HG02610 (cell line): ENCODE data around the gene KNL1.
"Not testable (repeated sequence)": the region's sequence is repeated elsewhere in the genome, so short reads cannot be mapped to it uniquely, and the experiment has no call there.

Source experiments
- ATAC-seq: cut with Tn5 transposase; IDR thresholded peaks from one replicate; pipeline ENCODE4 v1.9.1; 2021; ENCODE audit warnings: mild to moderate bottlenecking, moderate library complexity; ENCODE audit not compliant: unreplicated experiment

The KNL1 gene

GRCh38 chr15:40578892-40579291, 15.2 kb upstream of the KNL1 start:
- no peak for ATAC-seq

DNA sequence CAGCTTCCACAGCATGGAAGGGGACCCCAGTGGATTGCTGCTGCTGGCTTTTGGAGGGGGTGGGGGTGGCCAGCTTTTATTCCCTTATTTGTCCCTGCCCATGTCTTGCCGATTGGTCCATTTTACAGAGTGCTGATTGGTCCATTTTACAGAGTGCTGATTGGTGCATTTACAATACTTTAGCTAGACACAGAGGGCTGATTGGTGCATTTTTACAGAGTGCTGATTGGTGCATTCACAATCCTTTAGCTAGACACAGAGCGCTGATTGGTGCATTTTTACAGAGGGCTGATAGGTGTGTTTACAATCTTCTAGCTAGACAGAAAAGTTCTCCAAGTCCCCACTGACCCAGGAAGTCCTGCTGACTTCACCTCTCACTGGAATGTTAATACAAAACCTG, 12.3 kb upstream of the KNL1 start:
- not testable (repeated sequence) for ATAC-seq

GRCh38 chr15:40582726-40583246, 11.3 kb upstream of the KNL1 start:
- no peak for ATAC-seq

DNA sequence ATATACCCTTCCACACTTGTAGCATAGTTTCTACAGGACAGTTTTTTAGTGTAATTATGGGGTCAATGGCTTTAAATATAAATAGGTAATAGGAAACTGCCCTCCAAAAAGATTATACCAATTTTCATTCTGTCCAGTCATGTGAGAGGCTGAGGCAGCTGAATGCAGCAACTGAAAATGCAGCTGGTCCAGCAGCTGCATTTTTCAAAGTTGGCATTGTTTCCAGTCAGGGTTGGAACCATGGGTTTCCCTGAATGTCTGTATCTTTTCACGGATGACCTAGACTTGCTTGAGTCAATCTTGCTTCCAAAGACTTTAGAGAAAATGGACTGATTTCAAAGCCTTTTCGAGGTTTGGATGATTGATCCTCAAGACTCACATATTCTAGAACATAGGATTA, 9.9 kb upstream of the KNL1 start:
- ATAC-seq, result no peak

- no peak for ATAC-seq
Measured at GRCh38 chr15:40590667-40591050, 3.4 kb upstream of the KNL1 start.

GRCh38 chr15:40591389-40591788, 2.7 kb upstream of the KNL1 start:
- no peak for ATAC-seq

DNA sequence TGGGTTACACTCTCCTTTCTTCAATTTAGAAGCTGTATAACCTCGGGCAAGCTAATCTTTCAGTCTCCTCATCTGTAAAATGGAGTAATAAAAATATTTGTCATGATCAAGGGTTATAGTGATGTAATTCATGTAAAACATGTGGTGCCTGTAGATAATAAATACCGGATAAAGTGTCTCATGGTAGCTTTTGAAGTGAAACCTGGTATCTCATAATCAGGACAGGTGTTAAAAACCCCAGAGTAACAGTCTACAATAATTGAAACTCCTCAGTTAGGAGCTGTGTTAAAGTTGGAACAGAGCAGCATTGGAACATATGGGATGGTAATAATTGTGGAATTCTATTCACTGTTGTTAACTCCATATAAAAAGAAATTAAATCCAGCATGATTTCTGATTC, 884 bp upstream of the KNL1 start:
- ATAC-seq, result no peak

DNA sequence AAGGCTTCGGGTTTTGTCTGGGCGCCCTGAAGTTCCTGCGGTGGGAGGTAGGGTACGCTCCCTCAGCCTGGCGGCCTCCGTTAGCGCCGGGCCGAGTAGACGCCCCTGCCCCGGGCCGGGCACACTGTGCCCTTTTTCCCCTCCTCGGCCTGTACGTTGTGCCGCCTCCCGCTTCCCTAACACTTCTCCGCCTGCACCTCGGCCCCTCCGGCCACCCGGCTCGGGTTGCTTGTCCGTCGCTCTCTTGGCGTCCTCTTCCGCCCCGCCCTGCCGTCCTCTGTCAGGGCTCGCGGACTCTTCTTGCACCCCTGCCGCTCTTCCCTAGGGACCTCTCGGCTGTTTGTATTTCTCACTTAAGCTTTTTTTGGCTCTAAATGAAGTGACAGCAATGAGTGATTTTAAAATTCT, 384 bp downstream of the KNL1 start:
- ATAC-seq, result peak; percentile 49

DNA sequence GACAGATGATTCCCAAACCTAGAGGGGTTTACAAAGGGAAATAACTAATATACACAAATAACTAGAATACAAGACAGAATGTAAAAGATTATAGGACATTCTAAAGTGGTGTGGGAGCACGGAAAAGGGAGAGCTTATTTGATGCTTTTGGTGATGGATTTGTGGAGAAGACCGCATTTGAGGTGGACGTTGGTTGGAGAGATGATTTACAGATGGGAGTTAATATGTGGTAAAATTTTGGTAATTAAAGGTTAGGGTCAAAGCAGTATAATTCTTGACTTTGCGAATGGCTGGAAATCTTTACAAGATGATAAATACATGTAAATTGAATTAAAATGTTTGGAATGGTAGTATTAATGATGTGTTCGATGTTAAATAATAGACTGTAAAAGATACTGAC, 1.2 kb downstream of the KNL1 start:
- no peak for ATAC-seq

- ATAC-seq, result no peak
Measured at GRCh38 chr15:40595773-40596172, 1.7 kb downstream of the KNL1 start.

DNA sequence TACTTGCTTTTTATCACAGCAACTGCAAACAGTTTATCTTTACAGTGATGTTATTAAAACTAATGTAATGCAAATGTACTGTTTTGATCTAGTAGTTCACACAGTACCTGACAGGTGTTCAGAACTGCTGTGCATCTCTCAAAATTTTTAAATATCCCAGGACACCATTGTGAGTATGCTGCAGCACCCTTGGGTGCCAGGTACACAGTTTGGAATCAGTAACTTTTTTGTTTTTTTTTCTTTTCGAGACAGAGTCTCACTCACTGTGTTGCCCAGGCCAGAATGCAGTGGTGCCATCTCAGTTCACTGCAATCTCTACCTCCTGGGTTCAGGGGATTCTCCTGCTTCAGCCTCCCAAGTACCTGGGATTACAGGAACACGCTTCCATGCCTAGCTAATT, 3.0 kb downstream of the KNL1 start:
- no peak for ATAC-seq

GRCh38 chr15:40598126-40598525, 4.1 kb downstream of the KNL1 start:
- ATAC-seq, result no peak

GRCh38 chr15:40598672-40599071, 4.6 kb downstream of the KNL1 start:
- no peak for ATAC-seq

DNA sequence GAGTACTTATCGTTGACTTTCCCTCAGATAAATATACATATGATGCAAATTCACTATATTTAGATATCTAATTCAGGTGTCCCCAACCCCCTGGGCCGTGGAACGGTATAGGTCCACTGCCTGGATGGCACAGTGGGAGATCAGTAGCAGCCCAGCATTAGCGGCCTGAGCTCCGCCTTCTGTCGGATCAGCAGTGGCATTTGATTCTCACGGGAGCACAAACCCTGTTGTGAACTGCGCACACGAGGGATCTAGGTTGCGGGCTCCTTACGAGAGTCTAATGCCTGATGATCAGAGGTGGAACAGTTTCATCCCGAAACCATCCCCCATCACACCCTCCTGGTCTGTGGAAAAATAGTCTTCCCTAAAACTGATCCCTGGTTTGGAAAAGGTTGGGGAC, 6.9 kb downstream of the KNL1 start:
- no peak for ATAC-seq

DNA sequence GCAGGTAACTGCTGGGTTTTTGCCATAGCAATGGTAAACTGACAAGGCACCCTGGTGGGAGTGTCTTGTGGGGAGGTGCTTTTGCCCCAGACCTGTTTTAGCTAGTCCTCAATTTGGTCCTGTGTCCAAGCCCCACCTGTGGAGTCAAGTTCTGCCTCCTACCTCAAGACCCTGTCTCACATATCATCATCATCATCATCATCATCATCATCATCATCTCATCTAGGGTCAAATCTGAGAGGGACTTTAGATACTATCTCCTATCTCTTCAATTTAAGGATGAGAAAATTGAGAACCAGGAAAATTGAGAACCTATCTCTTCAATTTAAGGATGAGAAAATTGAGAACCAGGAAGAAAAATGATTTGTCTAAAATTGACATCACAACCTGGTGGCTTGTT, 9.9 kb downstream of the KNL1 start:
- ATAC-seq, result no peak

- no peak for ATAC-seq
Measured at GRCh38 chr15:40613080-40613479, 19.0 kb downstream of the KNL1 start.

DNA sequence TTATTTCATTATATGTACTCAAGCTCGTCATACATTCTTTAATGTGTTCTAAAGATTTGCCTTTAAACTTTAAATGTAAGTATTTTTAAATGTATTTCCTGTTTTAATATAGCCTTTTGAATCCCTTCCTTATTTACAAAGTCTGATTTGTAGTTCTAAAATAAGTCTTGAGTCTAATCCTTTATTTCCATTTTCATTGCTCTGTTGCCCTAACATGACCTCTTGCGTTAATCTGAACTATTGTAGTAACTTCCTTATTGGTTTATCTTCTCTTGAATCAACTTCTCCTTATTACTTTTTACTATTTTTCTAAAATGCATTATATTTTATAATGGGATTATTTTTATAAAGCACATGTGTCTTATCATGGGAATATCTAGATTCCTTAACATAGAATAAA, 24.0 kb downstream of the KNL1 start:
- ATAC-seq, result no peak

DNA sequence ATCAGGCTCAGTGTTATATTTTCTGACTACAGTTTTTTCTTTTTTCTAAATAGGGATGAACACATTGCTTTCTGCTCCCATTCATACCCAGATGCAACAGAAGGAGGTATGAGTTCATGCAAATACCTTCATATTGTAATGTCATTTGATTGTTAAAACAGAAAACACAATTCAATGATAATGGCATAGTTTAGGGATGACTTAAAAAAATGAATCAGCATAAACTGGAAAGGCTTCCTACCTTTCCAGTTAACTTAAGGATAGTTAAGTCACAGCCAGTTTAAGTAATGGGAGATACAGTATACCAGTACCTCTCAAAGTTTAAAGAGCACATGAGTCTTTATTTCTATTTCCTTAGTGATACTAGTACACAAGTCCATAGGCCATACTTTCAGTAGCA, 24.9 kb downstream of the KNL1 start:
- no peak for ATAC-seq

DNA sequence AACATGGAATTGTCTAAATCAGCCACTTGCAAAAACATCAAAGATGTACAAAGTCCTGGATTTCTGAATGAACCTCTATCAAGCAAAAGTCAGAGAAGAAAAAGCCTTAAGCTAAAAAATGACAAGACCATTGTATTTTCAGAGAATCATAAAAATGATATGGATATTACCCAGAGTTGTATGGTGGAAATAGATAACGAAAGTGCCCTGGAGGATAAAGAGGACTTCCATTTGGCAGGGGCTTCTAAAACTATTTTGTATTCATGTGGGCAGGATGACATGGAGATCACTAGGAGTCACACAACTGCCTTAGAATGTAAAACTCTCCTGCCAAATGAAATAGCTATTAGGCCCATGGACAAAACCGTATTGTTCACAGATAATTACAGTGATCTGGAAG, 29.3 kb downstream of the KNL1 start:
- ATAC-seq, result no peak

DNA sequence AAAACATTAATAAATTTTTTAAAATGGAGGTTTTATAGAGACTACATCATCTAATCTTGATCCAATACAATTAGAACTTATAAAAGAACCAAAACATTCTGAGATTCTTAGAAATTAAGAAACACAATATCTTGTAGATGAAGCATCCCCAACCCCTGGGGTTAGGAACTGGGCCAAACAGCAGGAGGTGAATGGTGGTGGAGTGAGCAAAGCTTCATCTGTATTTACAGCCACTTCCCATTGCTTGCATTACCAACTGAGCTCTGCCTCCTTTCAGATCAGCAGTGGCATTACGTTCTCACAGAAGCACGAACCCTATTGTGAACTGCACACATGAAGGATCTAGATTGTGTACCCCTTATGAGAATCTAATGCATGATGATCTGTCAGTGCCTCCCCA, 36.3 kb downstream of the KNL1 start:
- no peak for ATAC-seq

GRCh38 chr15:40633178-40633577, 39.1 kb downstream of the KNL1 start:
- no peak for ATAC-seq

DNA sequence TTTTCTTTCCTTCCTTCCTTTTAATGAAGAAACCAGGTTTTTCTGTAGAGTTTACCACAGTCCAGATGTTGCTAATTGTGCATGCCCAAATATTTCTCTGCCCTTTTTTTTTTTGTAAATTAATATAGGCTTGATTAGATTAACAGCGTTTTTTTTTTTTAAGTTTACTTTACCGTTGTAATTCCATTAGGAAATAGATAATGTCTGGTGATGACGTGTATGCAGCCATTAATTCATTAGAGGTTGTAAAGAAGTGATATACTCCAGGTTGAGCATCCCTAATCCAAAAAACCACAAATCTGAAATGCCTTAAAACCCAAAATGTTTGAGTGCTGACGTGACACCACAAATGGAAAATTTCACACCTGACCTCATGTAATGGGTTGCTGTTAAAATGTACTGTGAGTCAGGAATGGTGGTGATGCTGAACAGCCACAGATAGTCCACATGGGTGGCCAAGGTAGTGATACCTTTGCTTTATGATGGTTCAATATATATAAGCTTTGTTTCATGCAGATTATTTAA, 43.2 kb downstream of the KNL1 start:
- ATAC-seq, result no peak

DNA sequence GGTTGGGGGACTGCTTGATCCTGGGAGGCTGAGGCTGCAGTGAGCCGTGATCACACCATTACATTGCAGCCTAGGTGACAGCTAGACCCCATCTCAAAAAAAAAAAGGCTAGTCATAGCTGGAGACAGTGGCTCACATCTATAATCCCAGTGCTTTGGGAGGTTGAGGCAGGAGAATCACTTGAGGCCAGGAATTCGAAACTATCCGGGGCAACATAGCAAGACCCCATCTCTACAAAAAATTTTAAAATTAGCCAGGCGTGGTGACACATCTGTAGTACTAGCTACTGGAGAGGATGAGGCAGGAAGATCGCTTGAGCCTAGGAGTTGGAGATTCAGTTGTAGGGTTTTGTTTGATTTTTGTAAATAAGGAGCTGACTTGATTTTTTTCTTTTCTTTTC, 45.6 kb downstream of the KNL1 start:
- no peak for ATAC-seq

- no peak for ATAC-seq
Measured at GRCh38 chr15:40647523-40647922, 53.5 kb downstream of the KNL1 start.
